Lung (tissue), 12 donors: ENCODE results near the gene PEAR1. TPM values are rescaled to one million over a fixed set of nuclear protein-coding genes. Genes with fewer than 3 reads are reported as not detected.

Experiments
- ATAC-seq: fragments of 200-7000 bp; cut with Tn5 transposase; one replicate; pipeline ENCODE4 v1.9.1; 2020; ENCODE audit warnings: moderate number of reproducible peaks; ENCODE audit not compliant: insufficient read depth, low FRiP score
- DNase-seq, 3 donors: peaks; one replicate each; pipeline ENCODE4 v3.0.0-alpha.2; 2013 to 2017
- H3K27ac ChIP-seq, 2 donors: one replicate each; pipeline ENCODE4 v1.5.1; 2013; ENCODE audit warnings: mild to moderate bottlenecking in 2 of 2, moderate library complexity in 2 of 2, control low read depth in 1 of 2, inconsistent platforms in 1 of 2, low read depth in 1 of 2, low read length in 1 of 2
- H3K27me3 ChIP-seq, 3 donors: one replicate each; pipeline ENCODE4 v1.5.1; 2013; ENCODE audit warnings: low read length in 2 of 3; ENCODE audit not compliant: control insufficient read depth in 3 of 3, insufficient read depth in 3 of 3
- H3K36me3 ChIP-seq, 4 donors: one replicate each; pipeline ENCODE4 v1.5.1; 2013; ENCODE audit warnings: low read length in 4 of 4, mild to moderate bottlenecking in 1 of 4, moderate library complexity in 1 of 4; ENCODE audit not compliant: control insufficient read depth in 4 of 4, insufficient read depth in 4 of 4
- H3K4me1 ChIP-seq, 5 donors: one replicate each; pipeline ENCODE4 v1.5.1; 2013; ENCODE audit warnings: low read length in 5 of 5, mild to moderate bottlenecking in 2 of 5, moderate library complexity in 1 of 5; ENCODE audit not compliant: control insufficient read depth in 5 of 5, insufficient read depth in 5 of 5
- H3K4me3 ChIP-seq: one replicate; pipeline ENCODE4 v1.5.1; 2013; ENCODE audit warnings: mild to moderate bottlenecking, control low read depth, moderate library complexity
- H3K9ac ChIP-seq, 2 donors: one replicate each; pipeline ENCODE4 v1.5.1; 2013; ENCODE audit warnings: low read length in 2 of 2, control low read depth in 1 of 2; ENCODE audit not compliant: insufficient read depth in 1 of 2
- H3K9me3 ChIP-seq, 4 donors: one replicate each; pipeline ENCODE4 v1.5.1; 2013; ENCODE audit warnings: low read length in 3 of 4, mild to moderate bottlenecking in 1 of 4, moderate library complexity in 1 of 4; ENCODE audit not compliant: control insufficient read depth in 4 of 4, insufficient read depth in 3 of 4
- WGBS, 2 donors: extraction: QIAGEN DNeasy Blood & Tissue Kit; methylation state at CpG; one replicate each; pipeline ENCODE4 v1.1.7; 2013; 5-methylcytosine and 5-hydroxymethylcytosine counted together
- polyA plus RNA-seq, 2 donors: library from polyadenylated mRNA; stranded (reverse); fragments of 200-250 nt; gene quantifications; one replicate each; pipeline ENCODE4 v1.2.1, GENCODE V29; 2013
- total RNA-seq, 2 donors: library from RNA; depleted of rRNA in 1 of 2; stranded (reverse); fragments of >200 nt in 1 of 2; gene quantifications; one replicate each; pipeline ENCODE4 v1.2.1, GENCODE V29; 2014 to 2021
- TF ChIP-seq, protein P1 (sequence below): IDR thresholded peaks from 2 replicates; pipeline ENCODE4 v1.5.1; 2012; ENCODE audit warnings: mild to moderate bottlenecking; ENCODE audit errors: control extremely low read depth, extremely low read depth
- donor health status: control.
- donor health status: control.
- donor health status: Bipolar disorder and iron deficiency.
- donor health status: healthy.
- donor health status: DM: yes; HTN: yes; CAD: no.

PEAR1 gene
- total and polyA plus RNA-seq, 4 donors = 7.6 to 15.3 (median 12.9) TPM

DNA sequence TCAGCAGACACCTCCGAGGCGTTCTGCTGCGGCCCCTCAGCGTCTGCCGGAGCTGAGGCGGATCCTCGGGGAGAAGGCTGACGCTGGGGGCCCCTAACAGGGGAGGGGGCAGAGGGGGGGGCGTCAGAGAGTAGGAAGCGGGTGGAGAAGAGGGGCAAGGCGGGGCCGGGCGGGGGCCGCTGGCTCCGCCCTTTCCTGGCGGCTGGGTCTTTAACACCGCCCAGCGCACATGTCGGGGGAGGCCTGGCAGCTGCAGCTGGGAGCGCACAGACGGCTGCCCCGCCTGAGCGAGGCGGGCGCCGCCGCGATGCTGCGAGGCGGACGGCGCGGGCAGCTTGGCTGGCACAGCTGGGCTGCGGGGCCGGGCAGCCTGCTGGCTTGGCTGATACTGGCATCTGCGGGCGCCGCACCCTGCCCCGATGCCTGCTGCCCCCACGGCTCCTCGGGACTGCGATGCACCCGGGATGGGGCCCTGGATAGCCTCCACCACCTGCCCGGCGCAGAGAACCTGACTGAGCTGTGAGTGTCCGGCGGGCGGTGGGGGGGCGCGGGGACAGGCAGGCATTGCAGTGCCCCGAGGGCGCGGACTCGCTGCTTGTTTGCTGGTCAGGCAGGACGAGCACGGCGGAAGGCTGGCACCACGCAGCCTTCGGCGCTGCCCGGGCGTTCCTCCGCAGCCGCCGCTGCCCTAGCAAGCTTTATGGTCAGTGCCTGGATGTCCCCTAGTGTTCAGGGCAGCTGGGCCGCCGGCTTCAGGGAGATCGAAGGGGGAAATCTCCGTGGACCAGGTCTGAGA is 32.7 kb upstream of the PEAR1 start, which contains the start of gene NTRK1:
Gene NTRK1 (plus strand): TSS at position 238 of the 796 bp plus-strand sequence. CDS start 70 bp downstream, at position 308.
- DNase-seq = peak; percentile 44 to 58 (median 46)
- WGBS, 2 donors = 2 to 3% methylated on average over 54 to 69 of the region's 69 CpGs
- H3K9me3 ChIP-seq = peaks cover 0 to 4% (median 0%) of the 10 kb centered on the region in 4 donors
- no peaks in the 10 kb centered on the region for H3K36me3 ChIP-seq
- H3K27me3 ChIP-seq = peaks cover 6 to 85% (median 39%) of the 10 kb centered on the region in 3 donors
- no peak within 1 kb of the TSS for H3K9ac ChIP-seq
- peaks cover 0 to 33% (median 6%) of the 10 kb centered on the region in 5 donors for H3K4me1 ChIP-seq
- no peak within 1 kb of the TSS for H3K27ac ChIP-seq
- H3K4me3 ChIP-seq = no peak within 1 kb of the TSS
- ATAC-seq = no peak
- TF ChIP-seq, protein P1, sequence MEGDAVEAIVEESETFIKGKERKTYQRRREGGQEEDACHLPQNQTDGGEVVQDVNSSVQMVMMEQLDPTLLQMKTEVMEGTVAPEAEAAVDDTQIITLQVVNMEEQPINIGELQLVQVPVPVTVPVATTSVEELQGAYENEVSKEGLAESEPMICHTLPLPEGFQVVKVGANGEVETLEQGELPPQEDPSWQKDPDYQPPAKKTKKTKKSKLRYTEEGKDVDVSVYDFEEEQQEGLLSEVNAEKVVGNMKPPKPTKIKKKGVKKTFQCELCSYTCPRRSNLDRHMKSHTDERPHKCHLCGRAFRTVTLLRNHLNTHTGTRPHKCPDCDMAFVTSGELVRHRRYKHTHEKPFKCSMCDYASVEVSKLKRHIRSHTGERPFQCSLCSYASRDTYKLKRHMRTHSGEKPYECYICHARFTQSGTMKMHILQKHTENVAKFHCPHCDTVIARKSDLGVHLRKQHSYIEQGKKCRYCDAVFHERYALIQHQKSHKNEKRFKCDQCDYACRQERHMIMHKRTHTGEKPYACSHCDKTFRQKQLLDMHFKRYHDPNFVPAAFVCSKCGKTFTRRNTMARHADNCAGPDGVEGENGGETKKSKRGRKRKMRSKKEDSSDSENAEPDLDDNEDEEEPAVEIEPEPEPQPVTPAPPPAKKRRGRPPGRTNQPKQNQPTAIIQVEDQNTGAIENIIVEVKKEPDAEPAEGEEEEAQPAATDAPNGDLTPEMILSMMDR = no peak

GRCh38 chr1:156862584-156862983 is 30.9 kb upstream of the PEAR1 start:
- Histone ChIP-seq H3K4me1 (peaks cover 0 to 39% (median 7%) of the 10 kb centered on the region in 5 donors), H3K9ac (no peak overlapping the region), H3K36me3 (no peaks in the 10 kb centered on the region), H3K4me3 (no peak overlapping the region), H3K27ac (no peak overlapping the region), H3K27me3 (peaks cover 6 to 71% (median 36%) of the 10 kb centered on the region in 3 donors), H3K9me3 (peaks cover 0 to 4% (median 0%) of the 10 kb centered on the region in 4 donors)
- TF ChIP-seq, protein P1 = no peak
- WGBS, 2 donors = 81 to 82% methylated on average over 6 of the region's 6 CpGs
- no peak for ATAC-seq
- peak in 1 of 3 donors; percentile 29 for DNase-seq

DNA sequence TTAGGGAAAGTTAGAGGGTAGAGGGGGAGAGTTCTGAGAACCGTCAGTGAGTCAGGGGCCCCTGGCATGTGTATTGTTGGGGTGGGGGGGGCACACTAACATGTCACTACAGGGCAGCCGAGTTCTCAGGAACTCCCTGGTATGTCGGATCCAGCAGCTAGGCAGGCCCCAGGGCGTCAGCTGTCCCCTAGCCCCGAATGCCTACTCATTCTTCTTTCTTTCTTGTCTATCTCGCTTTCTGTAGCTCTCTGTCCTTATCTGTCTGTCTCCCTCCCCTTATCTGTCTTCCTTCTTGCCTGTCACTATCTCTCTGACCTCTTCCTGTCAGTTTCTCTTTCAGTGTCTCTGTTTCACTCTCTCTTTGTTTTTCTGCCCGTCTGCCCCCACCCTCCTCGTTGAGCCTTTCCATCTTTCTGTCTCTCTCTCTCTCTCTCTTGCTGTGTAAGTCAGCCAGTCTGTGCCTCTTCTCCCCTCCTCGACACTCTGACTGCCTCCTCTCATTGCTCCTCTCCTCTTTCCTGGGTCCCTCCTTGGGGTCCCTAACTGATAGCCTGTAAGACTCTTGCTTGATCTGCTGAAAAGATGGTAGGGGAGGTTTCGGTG is 30.4 kb upstream of the PEAR1 start:
- H3K36me3 ChIP-seq = no peaks in the 10 kb centered on the region
- H3K27me3 ChIP-seq = peaks cover 6 to 66% (median 32%) of the 10 kb centered on the region in 3 donors
- no peak overlapping the region for H3K4me3 ChIP-seq
- no peak for DNase-seq
- no peak for ATAC-seq
- H3K4me1 ChIP-seq = peaks cover 0 to 39% (median 7%) of the 10 kb centered on the region in 5 donors
- peaks cover 0 to 4% (median 0%) of the 10 kb centered on the region in 4 donors for H3K9me3 ChIP-seq
- TF ChIP-seq, protein P1 = no peak
- no peak overlapping the region for H3K27ac ChIP-seq
- 63 to 67% methylated on average over 10 of the region's 10 CpGs for WGBS, 2 donors
- no peak overlapping the region for H3K9ac ChIP-seq
